Middle frontal gyrus (tissue), 1 donor: ENCODE measurements around the gene NR6A1.

Source experiments
- DNase-seq: peaks from one replicate; pipeline ENCODE4 v3.0.0-alpha.2; 2015; ENCODE audit warnings: low spot score; ENCODE audit errors: extremely low spot score

Gene NR6A1

DNA sequence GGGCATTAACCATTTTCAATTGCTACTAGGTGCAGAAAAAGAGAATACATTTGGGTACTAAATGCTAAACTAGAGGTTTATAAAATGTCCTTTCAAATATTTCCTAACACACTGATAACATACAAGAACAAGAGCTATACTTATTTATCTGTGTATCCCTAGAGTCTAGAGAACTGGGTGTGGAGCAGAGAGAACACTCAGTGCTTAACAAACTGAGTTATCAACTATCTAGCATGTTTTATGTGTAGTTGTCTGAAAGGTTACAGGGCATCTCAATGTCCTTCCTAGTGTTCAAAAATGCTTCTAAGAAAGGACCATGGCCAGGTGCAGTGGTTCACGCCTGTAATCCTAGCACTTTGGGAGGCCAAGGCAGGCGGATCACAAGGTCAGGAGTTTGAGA lies 40.3 kb downstream of the NR6A1 start:
- no peak for DNase-seq

DNA sequence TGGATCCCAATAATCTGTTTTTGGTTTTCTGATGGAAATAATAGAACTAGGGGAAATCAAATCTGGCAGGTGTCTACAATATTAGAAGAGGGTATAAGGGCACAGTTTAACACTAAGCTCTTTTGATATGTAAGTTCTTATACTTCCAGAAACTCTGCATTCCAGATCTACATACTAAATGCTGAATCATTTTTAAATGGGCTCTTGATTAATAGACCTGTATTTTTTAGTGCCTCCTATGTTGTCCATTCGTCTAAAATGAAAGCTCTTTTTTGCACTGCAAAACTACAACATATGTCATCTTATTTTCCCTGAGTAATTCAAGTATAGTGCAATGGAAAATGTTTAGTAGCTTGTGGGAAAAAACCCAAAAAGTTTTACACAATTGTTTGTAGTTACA lies 44.2 kb downstream of the NR6A1 start:
- no peak for DNase-seq

DNA sequence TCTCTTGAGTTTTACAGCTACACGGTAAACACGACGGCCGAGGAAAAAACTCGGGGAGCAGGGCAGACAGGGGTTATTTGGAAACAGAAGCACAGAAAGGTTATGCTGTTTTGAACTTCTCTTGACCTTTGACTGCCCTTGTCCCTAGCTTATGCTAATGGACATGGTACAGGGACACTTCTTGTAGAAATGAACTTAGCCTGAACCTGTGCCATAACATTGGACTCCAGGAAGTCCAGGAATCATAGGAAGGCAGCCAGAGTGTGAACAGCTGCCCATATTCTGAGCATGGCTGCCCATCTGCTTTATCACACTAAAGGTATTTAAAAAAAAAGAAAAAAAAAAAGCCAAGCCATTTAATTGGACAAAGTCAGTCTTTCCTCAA lies 46.1 kb downstream of the NR6A1 start:
- no peak for DNase-seq

DNA sequence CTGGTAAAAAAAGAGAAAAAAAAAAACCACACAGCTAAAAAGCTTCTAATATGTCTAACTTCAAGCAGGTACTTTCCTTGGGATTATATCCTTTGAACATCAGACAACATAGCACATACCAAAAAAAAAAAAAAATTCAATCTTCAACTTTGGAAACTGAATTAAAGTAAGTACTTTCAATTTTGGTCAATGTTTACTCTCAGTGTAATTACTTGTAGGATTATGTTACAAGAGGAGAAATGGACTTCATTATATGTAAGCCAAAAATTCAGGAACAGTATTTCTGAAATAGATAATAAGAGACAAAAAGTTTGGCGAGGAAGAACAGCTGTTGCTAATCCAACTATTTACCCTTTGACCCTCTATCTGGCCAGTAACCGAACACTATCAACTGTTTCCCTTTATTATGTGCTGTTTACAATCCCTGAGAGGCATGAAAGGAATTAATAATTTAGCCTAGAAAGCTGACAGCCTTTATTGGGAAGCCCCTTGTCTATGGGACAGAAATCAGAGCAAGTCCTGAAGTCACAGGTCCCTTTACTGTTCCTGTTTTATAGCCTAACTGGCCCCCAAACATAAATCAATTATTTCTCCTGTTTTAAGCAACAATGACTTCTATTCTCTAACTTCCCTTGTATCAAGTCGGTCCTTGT lies 46.6 kb downstream of the NR6A1 start:
- no peak for DNase-seq

DNA sequence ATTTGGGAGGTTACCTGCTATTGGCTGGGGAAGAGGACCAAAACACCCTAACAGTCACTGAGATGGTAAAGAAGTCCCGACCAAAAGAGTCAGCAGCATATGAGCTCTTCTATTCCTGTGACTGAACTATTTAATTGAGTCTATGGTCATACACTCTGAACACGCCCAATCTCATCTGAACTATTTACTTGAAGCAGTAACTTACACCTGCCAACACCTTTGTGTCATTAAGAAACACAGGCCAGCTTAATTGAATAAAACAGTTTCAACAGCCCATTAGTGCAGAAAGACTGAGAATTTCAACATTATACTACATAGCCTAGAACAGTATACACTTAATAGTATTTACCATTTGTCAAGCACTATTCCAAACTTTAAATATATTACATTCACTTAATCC lies 47.8 kb downstream of the NR6A1 start:
- no peak for DNase-seq

DNA sequence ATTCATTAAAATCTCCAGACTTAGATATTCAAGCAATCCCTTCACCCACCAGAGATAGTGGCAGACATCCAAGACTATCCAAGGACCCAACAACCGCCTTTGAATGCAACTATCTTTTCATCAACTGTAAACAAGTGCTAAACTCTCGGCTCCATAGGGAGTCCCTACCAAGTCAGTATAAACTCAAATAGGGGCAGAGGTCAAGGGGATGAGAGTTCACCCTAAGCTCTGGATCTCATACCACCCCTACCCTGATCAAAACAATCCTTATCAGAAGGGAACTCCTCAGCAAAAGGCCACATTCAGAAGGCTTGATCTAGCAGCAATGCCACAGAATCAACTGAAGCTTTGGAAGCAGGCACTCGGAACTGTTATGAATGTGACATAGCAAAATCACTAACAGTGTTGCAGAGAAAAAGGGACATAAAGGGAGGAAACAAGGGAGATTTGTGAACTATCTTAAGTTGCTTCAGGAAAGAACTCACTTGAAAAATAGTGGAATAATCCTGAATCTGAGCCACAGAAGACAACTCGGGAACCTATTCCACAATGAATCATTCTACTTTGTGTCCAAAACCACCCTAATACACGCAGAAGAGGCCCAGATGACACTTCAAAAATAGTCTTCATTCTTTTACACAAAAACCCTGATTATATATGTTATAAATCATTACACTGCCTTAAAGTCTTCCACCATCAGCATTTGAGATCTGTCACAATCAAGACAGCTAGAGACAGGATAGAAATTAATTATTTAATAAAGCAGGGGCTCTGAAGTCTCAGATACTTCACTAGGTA lies 49.8 kb downstream of the NR6A1 start:
- DNase-seq = no peak

DNA sequence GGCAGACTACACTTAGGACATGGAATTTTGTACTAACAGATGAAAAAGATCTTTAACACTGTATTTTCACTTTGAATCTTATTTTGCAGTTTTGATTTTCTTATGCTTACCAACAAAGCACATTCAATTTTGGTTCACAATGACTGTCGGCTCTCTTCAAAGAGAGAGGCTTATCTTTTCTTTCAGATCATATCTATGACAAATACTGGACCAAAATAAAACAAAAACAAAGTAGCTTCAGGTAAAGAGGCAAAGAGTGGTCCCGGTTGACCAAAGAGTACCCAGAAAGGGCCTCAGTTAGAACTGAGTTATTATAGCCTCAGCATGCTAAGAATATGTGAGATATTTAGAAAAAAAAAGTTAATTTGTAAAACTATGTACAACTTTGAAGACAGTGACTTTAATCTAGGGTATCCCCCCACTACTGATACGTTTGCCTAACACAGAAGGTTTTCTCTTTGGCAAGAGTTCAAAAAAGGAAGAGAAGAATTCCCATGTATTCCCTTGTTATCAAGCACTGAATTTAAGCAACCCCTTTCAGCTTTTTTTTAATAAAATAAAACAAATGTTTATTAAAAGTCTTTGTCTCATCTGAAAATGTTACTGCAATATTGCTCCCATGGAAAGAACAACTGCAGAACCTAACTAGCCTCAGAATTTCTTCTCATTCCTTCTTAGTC lies 50.5 kb downstream of the NR6A1 start:
- DNase-seq = no peak

DNA sequence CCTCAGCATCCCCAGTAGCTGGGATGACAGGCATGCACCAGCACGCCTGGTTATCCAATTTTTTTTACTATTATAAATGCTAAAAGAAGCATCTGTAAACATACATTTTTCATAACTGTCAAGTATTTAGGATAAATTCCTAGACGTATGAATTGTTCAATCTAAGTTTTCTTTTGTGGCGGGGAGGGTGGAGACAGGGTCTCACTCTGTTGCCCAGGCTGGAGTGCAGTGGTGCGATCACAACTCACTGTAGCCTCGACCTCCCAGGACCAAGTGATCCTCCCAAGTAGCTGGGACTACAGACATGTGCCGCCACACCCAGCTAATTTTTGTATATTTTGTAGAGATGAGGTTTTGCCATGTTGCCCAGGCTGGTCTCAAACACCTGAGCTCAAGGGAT lies 52.2 kb downstream of the NR6A1 start:
- no peak for DNase-seq

DNA sequence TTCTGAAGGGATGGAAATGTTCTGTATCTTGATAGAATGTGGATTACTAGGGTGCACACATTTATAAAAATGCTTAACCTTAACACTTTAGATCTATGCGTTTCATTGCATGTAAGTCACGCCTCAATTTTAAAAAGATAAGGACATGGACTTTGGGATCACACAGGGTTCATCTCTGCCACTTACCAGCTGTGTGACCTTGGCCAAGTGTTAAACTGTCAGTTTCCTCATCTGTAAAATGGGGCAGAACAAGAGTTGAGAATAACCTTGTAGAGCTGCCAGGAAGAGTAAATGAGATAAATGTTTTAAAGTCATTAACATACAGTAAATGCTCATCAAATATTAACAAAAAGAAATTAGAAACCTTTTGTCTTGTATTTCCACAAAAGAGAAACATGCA lies 53.5 kb downstream of the NR6A1 start:
- no peak for DNase-seq

DNA sequence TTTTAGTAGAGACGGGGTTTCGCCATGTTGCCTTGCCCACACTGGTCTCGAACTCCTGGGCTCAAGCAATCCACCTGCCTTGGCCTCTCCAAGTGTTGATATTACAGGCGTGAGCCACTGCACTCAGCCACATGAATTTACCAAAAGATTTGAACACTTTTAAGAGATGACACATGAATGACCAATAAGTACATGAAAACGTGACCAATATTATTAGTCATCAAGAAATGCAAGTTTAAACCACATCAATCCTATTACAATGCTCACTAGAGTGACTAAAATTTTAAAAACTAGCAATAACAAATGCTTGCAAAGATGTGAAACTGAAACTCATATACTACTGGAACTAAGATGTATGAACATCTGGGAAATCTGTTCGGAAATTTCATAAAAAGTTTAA lies 54.3 kb downstream of the NR6A1 start:
- no peak for DNase-seq

DNA sequence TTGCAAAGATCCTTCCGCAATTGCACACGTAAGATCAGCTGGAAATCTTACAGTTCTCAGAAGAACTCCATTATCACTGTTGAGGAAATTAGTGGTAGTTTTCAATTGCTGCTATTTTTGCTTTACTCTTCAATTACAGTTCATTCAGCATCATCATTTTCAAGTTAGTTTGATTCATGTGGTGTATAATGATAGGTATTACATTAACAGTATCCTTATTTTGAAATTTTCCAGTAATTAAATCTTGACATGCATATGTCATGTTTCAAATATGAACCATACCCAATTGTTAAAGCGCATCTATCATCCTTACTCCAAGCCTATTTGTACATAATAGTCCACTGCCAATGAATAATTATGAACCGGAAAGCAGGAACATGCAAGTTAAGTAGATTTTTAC lies 60.3 kb downstream of the NR6A1 start:
- DNase-seq = no peak

DNA sequence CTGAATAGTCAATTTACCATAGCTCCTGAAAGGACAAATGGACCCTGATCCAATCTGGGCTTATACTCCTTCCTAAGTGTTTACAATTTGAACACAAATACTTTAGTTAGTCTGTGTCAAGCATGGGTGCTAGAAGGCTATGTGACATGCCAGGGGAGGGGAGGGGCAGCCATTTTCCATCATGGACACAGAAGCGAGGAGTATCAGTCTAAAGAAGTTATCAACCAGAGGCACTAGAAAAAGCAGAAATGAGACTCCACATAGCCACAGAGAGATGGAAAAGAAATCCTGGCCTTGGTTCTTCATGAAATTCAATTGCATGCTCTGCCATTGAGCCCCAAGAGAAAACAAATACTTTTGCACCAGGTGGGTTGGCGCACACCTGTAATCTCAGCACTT lies 61.8 kb downstream of the NR6A1 start:
- no peak for DNase-seq

DNA sequence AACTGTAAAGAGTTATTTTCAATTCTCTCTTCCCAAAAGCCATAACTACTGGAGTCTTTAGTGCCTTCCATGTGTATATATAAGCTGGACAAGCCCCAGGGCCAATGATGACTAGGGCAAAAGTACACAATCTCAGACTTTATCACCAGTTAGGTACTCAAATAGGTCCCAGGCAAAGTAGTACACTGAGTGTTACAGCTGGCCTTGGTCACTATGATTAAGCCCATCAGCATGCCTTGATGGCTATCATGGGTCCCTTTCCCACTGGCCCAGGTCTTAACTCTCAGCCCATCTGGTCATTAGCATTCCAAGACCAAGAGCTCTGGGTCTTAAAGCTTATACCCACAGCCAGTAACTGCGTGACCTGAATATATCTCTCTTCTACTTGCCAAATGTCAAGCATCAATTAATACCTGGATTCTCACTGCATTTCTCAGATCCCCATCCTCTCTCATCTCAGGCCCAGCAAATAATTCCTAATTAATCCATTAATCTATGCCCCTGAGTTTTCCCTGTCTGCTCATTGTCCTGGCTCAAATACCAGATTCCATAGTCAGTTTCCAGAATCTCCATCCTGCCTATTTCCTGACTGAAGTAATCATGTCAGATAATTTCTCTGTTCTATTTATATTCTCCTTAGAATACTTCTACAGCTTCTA lies 62.3 kb downstream of the NR6A1 start:
- DNase-seq = no peak

DNA sequence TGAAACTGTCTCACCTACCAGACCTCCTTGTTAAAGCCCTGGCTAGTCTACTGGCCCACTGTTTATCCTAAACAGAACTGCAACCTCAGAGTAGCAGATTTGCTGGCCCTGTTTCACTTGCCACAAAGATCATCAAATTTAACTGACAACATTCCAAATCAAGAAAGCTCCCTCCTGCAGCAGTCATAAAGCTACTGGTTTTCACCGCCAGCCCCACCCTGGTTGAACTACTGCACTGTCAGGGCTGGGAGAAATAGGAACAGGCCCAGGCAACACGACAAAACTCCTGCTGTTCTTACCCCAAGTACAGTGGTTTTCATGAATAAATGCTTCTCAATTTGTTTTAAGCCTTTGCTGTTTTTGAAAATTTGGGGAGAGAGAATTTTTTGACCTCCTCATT lies 63.0 kb downstream of the NR6A1 start:
- no peak for DNase-seq

DNA sequence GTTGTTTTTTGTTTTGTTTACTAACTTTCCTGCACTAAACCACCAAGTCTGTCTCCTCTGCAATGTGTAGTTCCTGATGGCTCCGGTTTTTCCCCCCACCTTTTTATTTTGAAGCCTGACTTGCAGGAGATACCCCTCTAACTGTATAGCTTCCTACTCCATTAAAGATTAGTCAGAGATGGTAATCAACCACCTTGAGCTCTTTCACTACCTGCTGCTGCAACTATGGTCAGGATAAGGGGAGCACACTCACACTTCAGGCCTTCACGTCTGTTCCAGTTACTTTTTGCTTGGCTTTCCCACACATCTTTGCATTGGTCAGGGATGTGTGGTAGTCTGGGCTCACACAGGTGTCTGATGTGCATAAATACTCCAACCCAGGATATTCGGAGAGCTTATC lies 63.4 kb downstream of the NR6A1 start:
- no peak for DNase-seq

DNA sequence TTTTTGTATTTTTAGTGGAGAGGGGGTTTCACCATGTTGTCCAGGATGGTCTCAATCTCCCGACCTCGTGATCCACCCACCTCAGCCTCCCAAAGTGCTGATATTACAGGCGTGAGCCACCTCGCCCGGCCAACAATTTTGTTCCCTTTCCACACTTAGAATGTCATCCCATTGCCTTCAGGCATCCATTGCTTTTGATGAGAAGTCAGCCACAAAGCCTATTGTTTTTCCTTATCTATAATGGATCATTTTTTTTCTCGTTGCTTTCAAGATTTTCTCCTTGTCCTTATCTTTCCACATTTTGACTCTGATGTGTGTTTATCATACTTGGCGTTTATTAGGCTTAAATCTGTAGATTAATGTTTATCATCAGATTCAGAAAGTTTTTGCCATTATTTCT lies 64.4 kb downstream of the NR6A1 start:
- DNase-seq = no peak

DNA sequence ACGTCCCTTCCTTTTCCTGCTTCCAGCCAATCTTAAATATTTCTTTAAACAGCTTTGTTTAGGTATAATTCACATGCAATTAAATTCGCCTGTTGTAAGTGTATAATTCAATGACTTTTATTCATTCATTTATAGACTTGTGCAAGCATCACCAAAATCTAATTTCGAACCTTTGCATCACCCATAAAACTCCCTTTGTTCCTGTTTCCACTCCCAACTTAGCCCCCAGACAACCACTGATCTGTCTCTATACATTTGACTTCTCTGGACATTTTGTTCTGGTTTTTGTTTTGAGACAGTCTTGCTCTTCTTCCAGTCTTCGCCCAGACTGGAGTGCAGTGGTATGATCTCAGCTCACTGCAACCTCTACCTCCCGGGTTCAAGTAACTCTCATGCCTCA lies 71.5 kb downstream of the NR6A1 start:
- DNase-seq = no peak

DNA sequence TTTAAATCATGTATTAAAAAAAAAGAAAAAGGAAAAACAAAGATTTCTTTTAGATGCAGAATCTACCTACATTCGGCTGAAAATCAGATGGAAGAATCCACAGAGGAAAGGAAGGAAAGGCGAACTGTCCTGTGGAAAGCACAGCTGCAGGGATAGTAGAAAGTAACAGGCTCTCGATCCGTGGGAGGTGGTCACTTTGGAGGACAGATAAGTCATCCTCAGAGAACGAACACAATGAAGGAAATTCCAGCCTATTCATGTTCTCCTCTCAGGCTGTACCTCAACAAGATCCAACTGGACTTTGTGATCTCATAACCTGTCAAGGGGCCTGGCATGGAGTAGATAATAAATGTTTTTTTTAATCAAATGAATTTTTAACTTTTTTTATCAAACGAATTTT lies 72.8 kb downstream of the NR6A1 start:
- DNase-seq = no peak

DNA sequence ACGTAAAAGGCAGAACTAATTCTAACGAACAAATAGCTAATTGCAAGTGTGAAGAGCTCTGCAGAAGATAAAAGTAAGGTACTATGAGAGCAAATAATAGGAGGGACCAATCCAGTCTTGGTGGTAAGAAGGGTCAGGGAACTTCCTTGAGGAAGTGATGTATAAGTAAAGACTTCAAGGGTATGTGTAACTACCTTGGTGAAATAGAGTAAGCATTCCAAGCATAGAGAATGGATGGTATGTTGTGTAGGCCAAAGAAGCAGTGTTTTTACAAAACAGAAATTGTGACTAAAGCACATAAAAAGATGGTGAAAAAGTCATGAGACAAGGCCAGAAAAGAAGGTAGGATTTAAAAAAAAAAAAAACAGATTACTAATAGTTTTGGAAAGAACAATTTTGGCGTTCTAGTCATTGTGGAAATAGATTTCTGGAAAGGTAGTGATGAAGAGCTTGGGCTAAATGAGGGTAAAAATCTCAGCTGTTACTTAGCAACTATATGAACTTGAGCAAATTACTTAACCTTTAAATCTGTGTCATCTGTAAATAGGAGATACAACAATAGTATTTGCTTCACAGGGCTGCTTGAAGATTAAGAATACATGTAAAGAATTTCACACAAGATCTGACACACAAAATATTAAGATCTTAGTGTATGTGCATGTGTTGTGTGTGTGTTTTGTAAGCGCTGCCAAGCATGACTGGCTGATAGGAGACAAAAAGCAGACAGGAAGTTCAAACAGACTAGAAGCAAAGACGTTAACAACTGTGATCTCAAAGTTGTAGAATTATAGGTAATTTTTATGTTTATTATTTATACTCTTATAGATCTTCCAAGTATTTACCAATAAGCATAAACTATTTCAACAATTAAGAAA lies 73.5 kb downstream of the NR6A1 start:
- no peak for DNase-seq

DNA sequence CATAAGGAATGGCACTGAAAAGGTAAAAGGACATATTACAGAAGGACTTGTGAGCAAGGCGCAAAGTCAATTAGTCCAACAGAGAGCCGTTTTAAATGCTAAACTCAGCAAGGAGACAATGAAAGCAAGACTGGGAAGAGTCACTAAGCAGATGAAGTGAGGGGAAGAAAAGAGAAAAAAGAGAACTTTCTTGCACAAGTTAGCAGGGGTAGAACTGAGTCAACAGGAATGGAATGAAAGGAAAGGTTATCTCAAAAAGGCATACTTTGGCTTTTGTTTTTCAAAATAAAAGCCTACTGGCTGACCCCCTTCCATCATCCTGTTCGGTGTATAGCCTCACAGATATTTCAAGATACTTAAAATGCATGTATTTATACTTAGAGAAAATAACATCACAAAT lies 75.0 kb downstream of the NR6A1 start:
- DNase-seq = no peak

DNA sequence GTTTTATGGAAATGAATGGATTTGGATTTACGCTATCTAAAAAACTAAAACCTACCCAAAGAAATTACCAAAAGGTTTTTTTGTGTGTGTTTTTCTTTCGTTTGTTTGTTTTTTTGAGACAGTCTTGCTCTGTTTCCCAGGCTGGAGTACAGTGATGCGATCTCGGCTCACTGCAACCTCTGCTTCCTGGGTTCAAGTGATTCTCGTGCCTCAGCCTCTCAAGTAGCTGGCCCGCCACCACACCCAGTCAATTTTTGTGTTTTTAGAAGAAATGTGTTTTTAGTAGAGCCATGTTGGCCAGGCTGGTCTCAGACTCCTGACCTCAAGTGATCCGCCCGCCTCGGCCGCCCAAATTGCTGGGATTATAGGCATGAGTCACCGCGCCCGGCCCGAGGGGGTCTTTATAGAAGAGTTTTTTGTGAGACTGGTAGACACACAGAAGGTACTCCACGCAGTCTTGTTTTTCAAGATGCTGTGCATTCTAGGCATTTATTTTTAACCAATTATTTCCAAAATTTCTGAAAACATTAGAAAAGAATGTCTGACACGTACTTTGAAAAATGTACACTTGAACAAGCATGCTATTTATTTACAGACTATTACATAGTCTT lies 75.7 kb downstream of the NR6A1 start:
- no peak for DNase-seq
